IMR-90 (cell line): Measurements from ENCODE around the gene WFDC6. TPM values are rescaled to one million over a fixed set of nuclear protein-coding genes. Genes with fewer than 3 reads are reported as not detected.

Source experiments
- ATAC-seq: fragments of 200-7000 bp; cut with Tn5 transposase; 2 replicates; pipeline ENCODE4 v1.9.1; 2020; ENCODE audit warnings: low read depth, mild to moderate bottlenecking, moderate library complexity
- BruUV-seq: library from RNA; stranded (reverse); fragments of 400-500 nt; replicated peaks from 2 replicates; lab custom pipeline; 2021; lab: Mats Ljungman, UMichigan
- CTCF ChIA-PET: fragments of 300-600 bp; formaldehyde crosslinking; extraction: SDS; loops from one replicate; lab custom pipeline; 2021; ENCODE audit warnings: antibody characterized with exemption; lab: Yijun Ruan, JAX
- POLR2A ChIA-PET: fragments of 300-600 bp; sonication (Branson Sonifier 250); formaldehyde crosslinking; loops from one replicate; lab custom pipeline; 2022; ENCODE audit warnings: antibody characterized with exemption; ENCODE audit not compliant: unreplicated experiment; lab: Charles Lee
- DNase-seq: peaks from one replicate; pipeline ENCODE4 v3.0.0; 2013
- H2AFZ ChIP-seq: replicated peaks from 2 replicates; pipeline ENCODE3; 2013; ENCODE audit warnings: low read length, mild to moderate bottlenecking; ENCODE audit not compliant: poor library complexity
- H2AK5ac ChIP-seq: 2 replicates; pipeline ENCODE4 v1.6.1; 2013; ENCODE audit warnings: low read depth, low read length, inconsistent platforms
- H2AK9ac ChIP-seq: replicated peaks from 2 replicates; pipeline ENCODE3; 2013; ENCODE audit warnings: mild to moderate bottlenecking, low read depth, low read length, moderate library complexity; ENCODE audit not compliant: poor library complexity
- H2BK120ac ChIP-seq: 2 replicates; pipeline ENCODE4 v1.6.1; 2013; ENCODE audit warnings: low read depth, low read length, inconsistent platforms
- H2BK15ac ChIP-seq: 3 replicates; pipeline ENCODE4 v1.6.1; 2013; ENCODE audit warnings: low read depth, low read length, inconsistent platforms
- H2BK20ac ChIP-seq: 2 replicates; pipeline ENCODE4 v1.6.1; 2013; ENCODE audit warnings: low read depth, mild to moderate bottlenecking, inconsistent platforms, low read length, moderate library complexity
- H2BK5ac ChIP-seq: 2 replicates; pipeline ENCODE4 v1.6.1; 2013; ENCODE audit warnings: mild to moderate bottlenecking, low read depth, low read length, inconsistent platforms; ENCODE audit not compliant: poor library complexity, severe bottlenecking
- H3K14ac ChIP-seq: replicated peaks from 2 replicates; pipeline ENCODE4 v1.6.1; 2013; ENCODE audit warnings: low read depth, low read length, inconsistent platforms
- H3K18ac ChIP-seq: 2 replicates; pipeline ENCODE4 v1.6.1; 2013; ENCODE audit warnings: low read depth, low read length, control low read depth
- H3K23ac ChIP-seq: 2 replicates; pipeline ENCODE4 v1.6.1; 2013; ENCODE audit warnings: low read depth, low read length, inconsistent platforms
- H3K27ac ChIP-seq: 2 replicates; pipeline ENCODE4 v1.5.1; 2013; ENCODE audit warnings: mild to moderate bottlenecking, control low read depth, low read length; ENCODE audit not compliant: insufficient read depth
- H3K27me3 ChIP-seq: 2 replicates; pipeline ENCODE4 v1.6.1; 2013; ENCODE audit warnings: low read length; ENCODE audit not compliant: control insufficient read depth, insufficient read depth
- H3K36me3 ChIP-seq: 2 replicates; pipeline ENCODE4 v1.6.1; 2013; ENCODE audit warnings: low read length, mixed read lengths; ENCODE audit not compliant: control insufficient read depth, insufficient read depth
- H3K4ac ChIP-seq: 2 replicates; pipeline ENCODE4 v1.6.1; 2013; ENCODE audit warnings: low read depth, low read length, inconsistent platforms
- H3K4me1 ChIP-seq: 2 replicates; pipeline ENCODE4 v1.6.1; 2013; ENCODE audit warnings: low read length, mixed read lengths; ENCODE audit not compliant: control insufficient read depth, insufficient read depth
- H3K4me2 ChIP-seq: 2 replicates; pipeline ENCODE4 v1.6.1; 2013; ENCODE audit warnings: low read depth, mild to moderate bottlenecking, control low read depth, low read length, moderate library complexity
- H3K4me3 ChIP-seq: 2 replicates; pipeline ENCODE4 v1.5.1; 2013; ENCODE audit warnings: low read depth, mild to moderate bottlenecking, control low read depth, low read length, moderate library complexity; ENCODE audit not compliant: insufficient read depth
- H3K56ac ChIP-seq: 2 replicates; pipeline ENCODE4 v1.6.1; 2013; ENCODE audit warnings: low read length, inconsistent platforms; ENCODE audit not compliant: insufficient read depth; ENCODE audit errors: extremely low read depth
- H3K79me1 ChIP-seq, 2 experiments: 2 replicates each; pipeline ENCODE4 v1.6.1; 2013; ENCODE audit warnings: low read length in 2 of 2, inconsistent platforms in 1 of 2, low read depth in 1 of 2
- H3K9ac ChIP-seq: 2 replicates; pipeline ENCODE4 v1.6.1; 2013; ENCODE audit warnings: low read depth, low read length, control low read depth
- H3K9me1 ChIP-seq: 2 replicates; pipeline ENCODE4 v1.6.1; 2013; ENCODE audit warnings: low read length, inconsistent platforms; ENCODE audit not compliant: insufficient read depth
- H3K9me3 ChIP-seq: 2 replicates; pipeline ENCODE4 v1.6.1; 2013; ENCODE audit warnings: low read length; ENCODE audit not compliant: control insufficient read depth, insufficient read depth
- H4K20me1 ChIP-seq: 2 replicates; pipeline ENCODE4 v1.6.1; 2013; ENCODE audit warnings: low read length, inconsistent platforms; ENCODE audit not compliant: insufficient read depth
- H4K5ac ChIP-seq: 2 replicates; pipeline ENCODE4 v1.6.1; 2013; ENCODE audit warnings: mild to moderate bottlenecking, low read depth, low read length, control low read depth
- H4K8ac ChIP-seq, 2 experiments: 2 replicates each; pipeline ENCODE4 v1.6.1; 2013; ENCODE audit warnings: low read depth in 2 of 2, low read length in 2 of 2, control low read depth in 1 of 2, inconsistent platforms in 1 of 2
- H4K91ac ChIP-seq: 2 replicates; pipeline ENCODE4 v1.6.1; 2013; ENCODE audit warnings: low read depth, low read length, inconsistent platforms; ENCODE audit not compliant: insufficient read depth
- CHD1 ChIP-seq: IDR thresholded peaks from 2 replicates; pipeline ENCODE4 v1.6.1; 2012; ENCODE audit warnings: low read depth, low read length, improper control_type of control experiment
- MXI1 ChIP-seq: IDR thresholded peaks from 2 replicates; pipeline ENCODE4 v1.6.1; 2012; ENCODE audit warnings: low read depth, mild to moderate bottlenecking, low read length, moderate library complexity, borderline replicate concordance
- RFX5 ChIP-seq: IDR thresholded peaks from 2 replicates; pipeline ENCODE4 v1.8.0; 2012; ENCODE audit warnings: low read depth, mild to moderate bottlenecking, low read length, moderate library complexity
- WGBS, 2 experiments: methylation state at CpG; one replicate each; pipeline versions ENCODE4 v1.1.5 to v1.1.7; 2013; ENCODE audit warnings: missing lambda C conversion rate in 2 of 2; ENCODE audit not compliant: insufficient read length in 1 of 2; ENCODE audit errors: extremely low coverage in 2 of 2; 5-methylcytosine and 5-hydroxymethylcytosine counted together
- dilution Hi-C: fragments of 300-500 bp; cut with HindIII; formaldehyde crosslinking; loops from one replicate; pipeline ENCODE4 v1.14.3; 2018; ENCODE audit warnings: low sequenced_read_pairs; ENCODE audit not compliant: unreplicated experiment
- in situ Hi-C: fragments of 300-500 bp; cut with MboI; formaldehyde crosslinking; loops from 3 replicates; pipeline ENCODE4 v1.14.3; 2019; ENCODE audit warnings: low sequenced_read_pairs, inconsistent platforms, mixed read lengths
- intact Hi-C: fragments of 100-400 bp; cut with micrococcal nuclease; formaldehyde crosslinking; loops from 2 replicates; pipeline ENCODE4 v1.10.0; 2022
- polyA plus RNA-seq, 3 experiments: library from polyadenylated mRNA; depleted of rRNA; stranded (reverse); fragments of >200 nt; gene quantifications; 2 replicates each; pipeline ENCODE4 v1.2.3, GENCODE V29; 2012; ENCODE audit warnings: low replicate concordance in 1 of 3
- total RNA-seq: library from RNA; depleted of rRNA; stranded (reverse); fragments of >200 nt; gene quantifications from 2 replicates; pipeline ENCODE4 v1.2.3, GENCODE V29; 2012

WFDC6 gene
- total and polyA plus RNA-seq, 2 of the 4 experiments (the other 2 are of a cell fraction), result not detected

- Histone ChIP-seq H3K18ac (no peak overlapping the region), H3K27me3 (peaks cover 5% of the 10 kb centered on the region), H3K9me1 (no peaks in the 10 kb centered on the region), H2BK120ac (no peak overlapping the region), H2AFZ (no peak overlapping the region), H3K4ac (no peak overlapping the region), H3K9me3 (no peaks in the 10 kb centered on the region), H3K23ac (no peak overlapping the region), H4K20me1 (no peaks in the 10 kb centered on the region), H2BK15ac (no peak overlapping the region), H3K79me1 (no peaks in the 10 kb centered on the region), H3K4me2 (no peak overlapping the region), H2BK5ac (no peak overlapping the region), H3K27ac (no peak overlapping the region), H3K4me3 (no peak overlapping the region), H4K5ac (no peak overlapping the region), H2AK5ac (no peak overlapping the region), H4K91ac (no peak overlapping the region), H2AK9ac (no peak overlapping the region), H3K36me3 (no peaks in the 10 kb centered on the region), H3K56ac (no peak overlapping the region), H3K14ac (no peak overlapping the region), H3K4me1 (no peaks in the 10 kb centered on the region), H2BK20ac (no peak overlapping the region), H3K9ac (no peak overlapping the region), H4K8ac (no peak overlapping the region)
- dilution Hi-C loops, result no loop called here
- ATAC-seq (no peak), DNase-seq (no peak)
- TF ChIP-seq MXI1 (no peak), CHD1 (no peak), RFX5 (no peak)
- 100% methylated on average over 2 of the region's 7 CpGs; no CpG with 5 or more reads in 1 of the 2 experiments for WGBS, 2 experiments
- POLR2A ChIA-PET, result no interaction called here
- intact Hi-C loops, result loop anchor here (10.0 kb wide), 1 partner anchor 466 kb away; no protein-coding TSS in a partner anchor
- in situ Hi-C loops, result loop anchor here (25.0 kb wide), 1 partner anchor 214 kb away; no protein-coding TSS in a partner anchor
- no TSS peak for BruUV-seq
- CTCF ChIA-PET, result no interaction called here
Observed at GRCh38 chr20:45548410-45548809, 9.1 kb upstream of the WFDC6 start.
